Left lung (tissue), 10 donors: ENCODE data around the gene TAAR1. TPM values are rescaled to one million over a fixed set of nuclear protein-coding genes. Genes with fewer than 3 reads are reported as not detected.
"Not testable (repeated sequence)": the region's sequence is repeated elsewhere in the genome, so short reads cannot be mapped to it uniquely, and the experiment has no call there.

ENCODE experiments used
- ATAC-seq: fragments of 200-7000 bp; cut with Tn5 transposase; one replicate; pipeline ENCODE4 v1.9.1; 2020; ENCODE audit warnings: moderate library complexity
- DNase-seq, 4 donors: peaks; one replicate each; pipeline ENCODE4 v3.0.0-alpha.2; 2013 to 2020
- H3K27ac ChIP-seq, 2 donors: fragments of 200-600 bp; sonication (generic) in 1 of 2; one replicate each; pipeline versions ENCODE4 v1.5.0 to v1.8.0; 2020 to 2021
- H3K27me3 ChIP-seq, 2 donors: fragments of 200-600 bp; sonication (generic) in 1 of 2; one replicate each; pipeline versions ENCODE4 v1.5.0 to v1.8.0; 2020 to 2021
- H3K36me3 ChIP-seq, 2 donors: fragments of 200-600 bp; sonication (generic) in 1 of 2; one replicate each; pipeline versions ENCODE4 v1.5.0 to v1.8.0; 2020 to 2021
- H3K4me1 ChIP-seq, 2 donors: fragments of 200-600 bp; one replicate each; pipeline ENCODE4 v1.8.0; 2021
- H3K4me3 ChIP-seq, 2 donors: fragments of 200-600 bp; sonication (generic) in 1 of 2; one replicate each; pipeline versions ENCODE4 v1.5.0 to v1.8.0; 2020 to 2021; ENCODE audit warnings: mild to moderate bottlenecking in 1 of 2
- H3K9me3 ChIP-seq, 2 donors: fragments of 200-600 bp; sonication (generic) in 1 of 2; one replicate each; pipeline versions ENCODE4 v1.5.0 to v1.8.0; 2020 to 2021
- CTCF ChIP-seq, 2 donors: fragments of 200-600 bp; sonication (generic) in 1 of 2; IDR thresholded peaks; one replicate each; pipeline versions ENCODE4 v1.5.0 to v1.8.0; 2021; ENCODE audit warnings: antibody characterized with exemption in 2 of 2
- intact Hi-C, 2 donors: fragments of 100-400 bp; cut with DNase I; formaldehyde crosslinking; loops; one replicate each; pipeline versions ENCODE4 v1.11.2 to v1.14.2; 2022
- polyA plus RNA-seq, 6 donors: library from polyadenylated mRNA; unstranded; fragments of 120-200 nt; gene quantifications; one replicate each; pipeline ENCODE4 v1.2.1, GENCODE V29; 2013; ENCODE audit not compliant: insufficient read length in 6 of 6
- total RNA-seq, 2 donors: library from RNA; stranded (reverse); fragmentation: NEBNext Ultra II Directional; extraction: Animal tissue kit (Norgen Biotek cat#: 25700); gene quantifications; one replicate each; pipeline ENCODE4 v1.2.1, GENCODE V29; 2021
- donor health status: DM: no; HTN: yes; CAD: no.
- donor health status: DM: no; HTN: no; CAD: no.

TAAR1 gene
- total and polyA plus RNA-seq, 8 donors, result 0.13 to 0.16 (median 0.15) TPM; not detected in 5

DNA sequence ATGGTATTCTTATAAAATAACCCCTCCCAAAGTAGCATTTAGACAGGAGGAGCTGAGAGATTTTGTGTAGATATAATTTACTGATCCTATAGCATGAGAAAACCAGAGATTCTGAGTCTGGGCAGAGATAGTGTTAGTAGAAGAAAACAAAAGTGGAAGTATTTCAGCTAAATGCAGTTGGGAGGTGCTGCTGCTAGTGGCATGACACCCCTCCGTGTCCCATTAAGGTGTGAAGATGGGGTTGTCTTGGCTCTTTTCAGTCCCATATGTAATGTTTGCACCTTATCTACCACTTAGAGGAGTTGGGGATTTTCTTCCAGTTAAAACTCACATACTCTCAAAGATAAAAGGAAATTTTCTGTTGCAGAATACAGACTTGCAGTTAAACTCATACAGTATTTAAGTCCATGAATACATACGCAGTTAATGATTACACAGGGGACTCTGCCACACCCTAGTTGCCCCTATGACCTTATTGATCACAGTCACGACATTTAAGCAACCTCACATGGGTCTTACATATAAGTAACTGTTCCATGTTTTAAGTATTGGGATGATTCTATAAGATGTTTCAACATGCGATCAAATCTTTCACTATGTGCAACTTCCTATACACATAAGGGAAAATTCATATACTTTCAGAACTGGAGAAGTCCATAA lies 46.4 kb downstream of the TAAR1 start:
- intact Hi-C loops, result no loop called here
- H3K27ac ChIP-seq, result no peak overlapping the region
- TF ChIP-seq CTCF (IDR thresholded peaks at IDR 0.05), result no peak

DNA sequence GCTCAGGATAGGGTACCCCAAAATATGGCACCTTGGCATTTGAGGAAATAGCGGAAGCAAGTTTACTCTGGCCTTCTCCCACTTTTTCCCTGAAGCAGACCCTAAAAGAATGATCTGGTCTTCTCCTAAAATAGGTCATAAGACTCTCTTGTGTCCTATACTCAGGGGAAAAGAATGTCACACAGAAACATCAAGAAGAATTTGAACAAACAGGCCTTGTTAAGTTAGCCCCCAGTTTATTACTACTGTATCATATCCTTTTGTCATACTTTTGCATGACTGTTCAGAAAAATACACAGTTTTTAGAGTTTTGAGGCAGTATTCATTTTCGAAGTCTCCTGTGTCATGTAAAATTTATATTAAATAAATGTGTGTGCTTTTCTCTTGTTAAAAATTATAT lies 47.4 kb downstream of the TAAR1 start:
- Histone ChIP-seq H3K4me1 (no peaks in the 10 kb centered on the region), H3K4me3 (no peak overlapping the region), H3K27ac (no peak overlapping the region), H3K36me3 (no peaks in the 10 kb centered on the region), H3K9me3 (no peaks in the 10 kb centered on the region), H3K27me3 (no peaks in the 10 kb centered on the region)
- TF ChIP-seq CTCF (IDR thresholded peaks at IDR 0.05), result no peak
- intact Hi-C loops, result no loop called here
- ATAC-seq, result no peak
- DNase-seq, result no peak

More for the DNA sequence above, 46.4 kb downstream of the TAAR1 start:
- no peak overlapping the region for H3K4me3 ChIP-seq
- no peaks in the 10 kb centered on the region for H3K4me1 ChIP-seq
- no peaks in the 10 kb centered on the region for H3K36me3 ChIP-seq
- no peaks in the 10 kb centered on the region for H3K27me3 ChIP-seq
- DNase-seq (no peak), ATAC-seq (no peak)
- no peaks in the 10 kb centered on the region for H3K9me3 ChIP-seq

DNA sequence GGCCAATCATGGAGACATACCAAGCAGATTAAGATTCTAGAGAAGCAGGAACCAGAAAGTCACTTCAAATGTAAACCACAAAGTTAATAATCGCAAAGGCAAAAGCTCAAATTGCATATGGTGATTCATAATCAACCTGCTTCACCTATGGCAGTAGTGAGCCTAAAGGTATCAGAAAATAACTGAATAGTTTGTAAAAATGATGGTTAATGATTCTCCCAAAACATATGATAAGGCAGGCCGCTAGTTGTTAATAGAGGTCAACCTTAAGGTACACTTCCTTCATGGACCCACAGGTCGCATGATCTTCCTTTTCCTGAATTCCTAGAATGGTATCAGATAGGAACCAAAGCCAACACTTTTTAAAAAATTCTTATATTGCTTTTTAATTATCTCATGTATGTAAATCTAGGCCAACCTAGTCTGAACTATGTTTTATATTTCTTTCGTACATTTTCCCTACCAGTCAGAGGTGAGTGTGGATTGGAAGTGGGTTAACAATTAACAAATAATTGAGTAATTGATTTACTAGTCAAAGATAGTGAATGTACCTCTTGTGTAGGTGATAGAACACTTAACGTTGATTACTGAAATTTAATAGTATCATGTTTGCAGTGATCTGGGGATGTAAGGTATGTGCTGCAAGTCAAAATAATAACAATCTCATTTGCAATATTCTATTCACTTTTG lies 51.3 kb downstream of the TAAR1 start:
- Histone ChIP-seq H3K4me1 (no peaks in the 10 kb centered on the region), H3K27me3 (no peaks in the 10 kb centered on the region), H3K27ac (no peak overlapping the region), H3K4me3 (no peak overlapping the region), H3K36me3 (no peaks in the 10 kb centered on the region), H3K9me3 (no peaks in the 10 kb centered on the region)
- no peak for TF ChIP-seq CTCF (IDR thresholded peaks at IDR 0.05)
- ATAC-seq (no peak), DNase-seq (no peak)
- intact Hi-C loops, result no loop called here

DNA sequence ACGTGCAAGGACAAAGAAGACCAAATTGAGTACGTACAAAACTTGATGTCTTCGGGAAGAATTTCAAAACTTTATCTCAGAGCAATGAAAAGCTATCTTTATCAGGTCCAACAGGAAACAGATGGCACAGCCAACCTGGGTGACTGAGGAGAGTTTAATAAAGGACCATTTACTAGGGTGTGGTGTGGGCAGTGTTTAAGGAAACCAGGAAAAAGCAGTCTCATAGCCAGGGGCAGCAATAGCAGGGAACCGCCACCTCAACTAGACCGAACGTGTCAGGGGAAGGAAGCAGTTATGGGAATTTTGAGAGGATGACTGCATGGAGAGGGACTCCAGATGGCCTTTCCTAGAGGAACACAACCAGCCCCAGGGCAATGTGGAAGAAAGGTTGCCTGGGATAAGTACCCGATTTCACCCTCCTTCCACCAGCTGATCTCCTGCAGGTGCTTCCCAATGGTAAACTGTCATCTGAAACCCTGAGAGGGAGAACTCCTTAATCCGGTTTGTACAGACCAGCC lies 54.3 kb downstream of the TAAR1 start:
- Histone ChIP-seq H3K27ac (no peak overlapping the region), H3K4me1 (no peaks in the 10 kb centered on the region), H3K9me3 (no peaks in the 10 kb centered on the region), H3K27me3 (no peaks in the 10 kb centered on the region), H3K36me3 (no peaks in the 10 kb centered on the region), H3K4me3 (no peak overlapping the region)
- no peak for TF ChIP-seq CTCF (IDR thresholded peaks at IDR 0.05)
- intact Hi-C loops, result no loop called here
- no peak for DNase-seq
- ATAC-seq, result no peak

DNA sequence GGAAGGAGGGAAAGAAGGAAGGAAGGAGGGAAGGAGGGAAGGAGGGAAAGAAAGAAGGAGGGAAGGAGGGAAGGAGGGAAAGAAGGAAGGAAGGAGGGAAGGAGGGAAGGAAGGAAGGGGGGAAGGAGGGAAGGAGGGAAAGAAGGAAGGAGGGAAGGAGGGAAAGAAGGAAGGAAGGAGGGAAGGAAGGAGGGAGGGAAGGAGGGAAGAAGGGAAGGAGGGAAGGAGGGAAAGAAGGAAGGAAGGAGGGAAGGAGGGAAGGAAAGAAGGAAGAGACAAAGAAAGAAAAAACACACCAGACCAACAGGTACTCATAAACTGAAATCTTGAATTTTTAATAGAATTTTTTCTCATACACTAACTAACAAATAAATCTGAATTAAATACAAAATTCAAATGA lies 58.1 kb downstream of the TAAR1 start:
- ATAC-seq, H3K27me3 ChIP-seq, H3K27ac ChIP-seq, DNase-seq, H3K4me1 ChIP-seq, H3K4me3 ChIP-seq, H3K9me3 ChIP-seq, intact Hi-C loops, H3K36me3 ChIP-seq: not testable (repeated sequence)
